ENCODE measurements around the gene ADAMTS17.

- TF ChIP-seq POLR2AphosphoS5 (IDR thresholded peaks at IDR 0.05; ENCODE audit: low read depth, low read length) (no peak), POLR2A (IDR thresholded peaks at IDR 0.05; ENCODE audit: low read depth, low read length) (no peak)
Measured at GRCh38 chr15:100308213-100308600, 33.6 kb downstream of the ADAMTS17 start.
